Ascending aorta (tissue), 2 donors: Measurements from ENCODE around the gene DDTL. TPM values are rescaled to one million over a fixed set of nuclear protein-coding genes. Genes with fewer than 3 reads are reported as not detected.

Source experiments
- DNase-seq, 2 donors: peaks; one replicate each; pipeline ENCODE4 v3.0.0-alpha.2; 2019; ENCODE audit warnings: low spot score in 2 of 2
- H3K27ac ChIP-seq, 2 donors: fragments of 200-600 bp; sonication (generic); one replicate each; pipeline ENCODE4 v1.5.1; 2016 to 2017; ENCODE audit warnings: mild to moderate bottlenecking in 1 of 2
- H3K27me3 ChIP-seq: fragments of 200-600 bp; sonication (generic); one replicate; pipeline ENCODE4 v1.5.1; 2017
- H3K36me3 ChIP-seq, 2 donors: fragments of 200-600 bp; sonication (generic); one replicate each; pipeline ENCODE4 v1.5.1; 2016
- H3K4me1 ChIP-seq, 2 donors: fragments of 200-600 bp; sonication (generic); one replicate each; pipeline ENCODE4 v1.5.1; 2016 to 2017; ENCODE audit warnings: mild to moderate bottlenecking in 1 of 2
- H3K4me3 ChIP-seq, 2 donors: fragments of 200-600 bp; sonication (generic); one replicate each; pipeline ENCODE4 v1.5.1; 2016 to 2017; ENCODE audit warnings: mild to moderate bottlenecking in 1 of 2
- H3K9me3 ChIP-seq, 2 donors: fragments of 200-600 bp; sonication (generic); one replicate each; pipeline ENCODE4 v1.5.1; 2016
- CTCF ChIP-seq, 3 experiments: fragments of 200-600 bp in 2 of 3; fragments of 450-650 bp in 1 of 3; sonication (generic) in 2 of 3; IDR thresholded peaks; one replicate each; pipeline ENCODE4 v1.5.1; 2016 to 2019; ENCODE audit warnings: antibody characterized with exemption in 3 of 3, mild to moderate bottlenecking in 1 of 3, moderate library complexity in 1 of 3
- intact Hi-C: fragments of 100-400 bp; cut with DNase I; formaldehyde crosslinking; loops from one replicate; pipeline ENCODE4 v1.15.1; 2023
- total RNA-seq: library from RNA; depleted of rRNA; stranded (reverse); fragments of >200 nt; gene quantifications from one replicate; pipeline ENCODE4 v1.1.0, GENCODE V29; 2016

DDTL gene
- total RNA-seq, 1 donor from 2014 or later = not detected

GRCh38 chr22:24021304-24021703 lies 54.6 kb downstream of the DDTL start:
- H3K27me3 ChIP-seq = no peaks in the 10 kb centered on the region
- H3K36me3 ChIP-seq = peaks cover 0 to 3% of the 10 kb centered on the region in 2 donors
- no peak for TF ChIP-seq CTCF (IDR thresholded peaks at IDR 0.05)
- no peak for DNase-seq
- no peak overlapping the region for H3K27ac ChIP-seq
- no peak overlapping the region for H3K4me3 ChIP-seq
- no peaks in the 10 kb centered on the region for H3K4me1 ChIP-seq
- intact Hi-C loops = no loop called here
- H3K9me3 ChIP-seq = peaks cover 0 to 8% of the 10 kb centered on the region in 2 donors

Other genes with a start within 250 kb of the DDTL start
- 5.2 TPM for gene ZNF70, start 215.8 kb upstream of the DDTL start, total RNA-seq
- gene VPREB3, start 212.5 kb upstream of the DDTL start, total RNA-seq = not detected
- gene C22orf15, start 203.9 kb upstream of the DDTL start, total RNA-seq = not detected
- gene CHCHD10, start 198.9 kb upstream of the DDTL start, total RNA-seq = 2.0 TPM
- 7.6 TPM for gene MMP11, start 194.0 kb upstream of the DDTL start, total RNA-seq
- 22.1 TPM for gene SMARCB1, start 179.9 kb upstream of the DDTL start, total RNA-seq
- gene DERL3, start 127.9 kb upstream of the DDTL start, total RNA-seq = 7.5 TPM
- gene SLC2A11, start 109.0 kb upstream of the DDTL start, total RNA-seq = not detected
- gene MIF, start 72.5 kb upstream of the DDTL start, total RNA-seq = 527 TPM
- gene GSTT2B, start 5.7 kb upstream of the DDTL start, total RNA-seq = not detected
- 275 TPM for gene DDT, start 7.6 kb downstream of the DDTL start, total RNA-seq
- not detected for gene GSTT2, start 13.2 kb downstream of the DDTL start, total RNA-seq
- not detected for gene GSTT4, start 38.6 kb downstream of the DDTL start, total RNA-seq
- gene CABIN1, start 44.4 kb downstream of the DDTL start, total RNA-seq = 113 TPM
- 51.0 TPM for gene SUSD2, start 214.6 kb downstream of the DDTL start, total RNA-seq